ES-I3 (cell line): ENCODE measurements around the gene WDR13.
"Not testable (repeated sequence)": the region's sequence is repeated elsewhere in the genome, so short reads cannot be mapped to it uniquely, and the experiment has no call there.

Experiments
- H3K36me3 ChIP-seq: 2 replicates; pipeline ENCODE4 v1.6.1; 2013; ENCODE audit warnings: mild to moderate bottlenecking, low read length, control low read depth, moderate library complexity; ENCODE audit not compliant: insufficient read depth
- H3K4me1 ChIP-seq: 2 replicates; pipeline ENCODE4 v1.6.1; 2013; ENCODE audit warnings: mild to moderate bottlenecking, control low read depth, low read length; ENCODE audit not compliant: insufficient read depth
- H3K9ac ChIP-seq: 2 replicates; pipeline ENCODE4 v1.6.1; 2013; ENCODE audit warnings: low read depth, mild to moderate bottlenecking, low read length, moderate library complexity
- H3K9me3 ChIP-seq: 2 replicates; pipeline ENCODE4 v1.6.1; 2013; ENCODE audit warnings: mild to moderate bottlenecking, low read length, moderate library complexity; ENCODE audit not compliant: control insufficient read depth, insufficient read depth

Gene WDR13

DNA sequence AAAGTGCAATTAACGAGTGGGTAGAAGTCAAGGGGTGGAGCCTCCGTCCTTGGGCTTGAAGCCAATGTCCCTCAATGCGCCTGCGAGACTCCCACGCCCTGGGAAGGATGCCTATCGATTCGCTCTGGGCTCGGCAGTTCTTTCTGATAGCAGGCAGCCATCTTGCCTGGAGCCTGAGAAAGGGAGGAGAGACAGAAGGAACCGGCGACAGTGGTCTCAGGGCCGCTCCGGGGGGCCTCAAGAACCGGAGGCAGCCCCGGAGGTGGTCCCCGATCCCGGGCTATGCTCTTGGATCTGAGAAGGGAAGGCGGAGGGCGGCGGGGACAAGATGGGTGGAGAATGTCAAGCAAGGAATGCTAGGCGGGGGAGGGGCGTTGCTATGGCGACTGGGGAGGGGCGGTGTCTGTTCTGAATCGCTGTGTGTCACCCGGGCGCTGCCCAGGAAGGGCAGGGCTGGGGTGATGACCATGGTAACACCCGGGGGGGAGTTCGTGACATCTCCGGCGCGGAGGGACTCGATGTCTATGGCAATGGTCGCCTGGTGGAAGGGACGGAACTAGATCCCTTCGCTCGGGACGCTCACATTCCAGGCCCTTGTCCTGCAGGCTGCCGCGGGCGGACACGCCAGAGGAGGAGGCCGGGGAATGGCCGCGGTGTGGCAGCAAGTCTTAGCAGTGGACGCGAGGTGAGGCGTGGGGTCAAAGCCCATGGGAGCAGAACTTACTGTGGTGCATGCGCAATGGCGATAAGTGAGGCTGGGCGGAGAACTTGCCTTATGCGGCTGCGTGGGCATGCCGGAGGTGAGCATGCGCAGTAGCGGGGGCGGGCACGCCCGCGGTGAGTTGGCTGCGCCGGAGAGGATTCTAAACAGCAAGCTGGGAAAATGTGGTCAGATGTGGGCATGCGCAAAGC, at the start of gene WDR13:
TSS of gene WDR13 (plus strand) at position 140 of the 912 bp plus-strand sequence. CDS start at position 645, 505 bp downstream.
- no peaks in the 10 kb centered on the region; the same call in 1 of the 2 replicates for H3K4me1 ChIP-seq
- H3K36me3 ChIP-seq: peaks cover 5% of the 10 kb centered on the region; the same call in 1 of the 2 replicates
- no peaks in the 10 kb centered on the region for H3K9me3 ChIP-seq
- H3K9ac ChIP-seq: peak within 1 kb of the TSS; percentile 92

DNA sequence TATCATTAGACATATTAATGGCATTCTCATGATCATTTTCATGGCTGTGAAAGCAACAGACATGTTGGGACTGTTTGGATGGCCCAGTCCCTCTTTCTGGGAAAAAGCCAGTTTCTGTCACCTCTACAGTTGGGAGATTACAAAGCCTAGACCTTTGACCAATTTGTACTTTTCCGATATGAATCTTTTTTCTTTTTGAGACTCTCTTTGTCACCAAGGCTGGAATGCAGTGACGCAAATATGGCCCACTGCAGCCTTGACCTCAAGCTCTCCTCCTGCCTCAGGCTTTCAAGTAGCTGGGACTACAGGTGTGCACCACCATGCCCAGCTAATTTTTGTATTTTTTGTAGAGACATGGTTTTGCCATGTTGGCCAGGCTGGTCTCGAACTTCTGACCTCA, 48.4 kb upstream of the WDR13 start:
- Histone ChIP-seq H3K9ac (no peak overlapping the region), H3K36me3 (no peaks in the 10 kb centered on the region), H3K9me3 (no peaks in the 10 kb centered on the region), H3K4me1 (no peaks in the 10 kb centered on the region)

DNA sequence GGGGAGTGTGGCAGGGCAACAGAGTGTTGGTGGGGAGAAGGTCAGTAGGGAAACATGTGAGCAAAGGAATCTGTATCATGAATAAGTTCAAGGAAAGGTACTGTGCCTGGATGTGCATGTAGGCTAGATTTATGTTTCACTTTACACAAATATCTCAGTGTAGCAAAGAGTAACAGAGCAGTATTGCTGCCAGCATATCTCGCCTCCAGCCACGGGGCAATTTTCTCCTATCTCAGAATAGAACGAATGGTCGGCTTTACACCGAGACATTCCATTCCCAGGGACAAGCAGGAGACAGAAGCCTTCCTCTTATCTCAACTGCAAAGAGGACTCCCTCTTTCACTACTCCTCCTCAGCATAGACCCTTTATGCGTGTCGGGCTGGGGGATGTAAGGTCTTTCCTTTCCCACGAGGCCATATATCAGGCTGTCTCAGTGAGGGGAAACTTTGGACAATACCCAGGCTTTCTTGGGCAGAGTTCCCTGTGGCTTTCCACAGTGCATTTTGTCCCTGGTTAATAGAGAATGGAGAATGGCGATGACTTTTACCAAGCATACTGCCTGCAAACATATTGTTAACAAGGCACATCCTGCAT, 41.5 kb upstream of the WDR13 start:
- H3K4me1 ChIP-seq, H3K9me3 ChIP-seq, H3K36me3 ChIP-seq, H3K9ac ChIP-seq: not testable (repeated sequence)

DNA sequence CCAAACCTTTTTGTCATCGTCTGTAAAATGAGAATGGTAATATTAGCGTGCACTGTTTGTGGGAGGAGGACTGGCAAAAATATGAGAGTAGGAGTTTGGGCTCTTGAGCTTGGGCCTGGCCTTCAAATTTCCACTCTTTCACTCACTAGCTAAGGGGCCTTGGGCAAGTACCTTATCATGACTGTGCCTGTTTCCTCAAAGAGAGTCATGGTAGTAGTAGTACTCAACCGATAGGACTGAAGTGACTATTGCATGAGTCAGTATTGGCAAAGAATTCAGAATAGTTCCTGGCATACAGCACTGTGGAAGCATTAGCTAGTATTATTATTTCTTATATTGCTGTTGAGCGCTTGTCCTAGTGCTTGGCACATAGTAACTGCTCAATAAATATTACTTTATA, 39.0 kb upstream of the WDR13 start:
- H3K4me1 ChIP-seq: no peaks in the 10 kb centered on the region
- H3K36me3 ChIP-seq: no peaks in the 10 kb centered on the region
- H3K9me3 ChIP-seq: no peaks in the 10 kb centered on the region
- H3K9ac ChIP-seq: no peak overlapping the region

DNA sequence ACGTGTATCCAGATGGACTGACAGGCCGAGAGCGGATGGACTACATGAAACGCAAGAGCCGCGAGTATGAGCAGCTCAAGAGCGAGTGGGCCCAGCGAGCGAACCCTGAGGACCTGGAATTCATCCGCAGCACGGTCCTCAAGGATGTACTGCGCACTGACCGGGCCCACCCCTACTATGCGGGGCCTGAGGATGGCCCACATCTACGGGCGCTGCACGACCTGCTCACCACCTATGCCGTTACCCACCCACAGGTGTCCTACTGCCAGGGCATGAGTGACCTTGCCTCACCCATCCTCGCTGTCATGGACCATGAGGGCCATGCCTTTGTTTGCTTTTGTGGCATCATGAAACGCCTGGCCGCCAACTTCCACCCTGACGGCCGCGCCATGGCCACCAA, 37.7 kb upstream of the WDR13 start:
- no peaks in the 10 kb centered on the region for H3K36me3 ChIP-seq
- no peaks in the 10 kb centered on the region for H3K9me3 ChIP-seq
- no peaks in the 10 kb centered on the region for H3K4me1 ChIP-seq
- no peak overlapping the region for H3K9ac ChIP-seq

DNA sequence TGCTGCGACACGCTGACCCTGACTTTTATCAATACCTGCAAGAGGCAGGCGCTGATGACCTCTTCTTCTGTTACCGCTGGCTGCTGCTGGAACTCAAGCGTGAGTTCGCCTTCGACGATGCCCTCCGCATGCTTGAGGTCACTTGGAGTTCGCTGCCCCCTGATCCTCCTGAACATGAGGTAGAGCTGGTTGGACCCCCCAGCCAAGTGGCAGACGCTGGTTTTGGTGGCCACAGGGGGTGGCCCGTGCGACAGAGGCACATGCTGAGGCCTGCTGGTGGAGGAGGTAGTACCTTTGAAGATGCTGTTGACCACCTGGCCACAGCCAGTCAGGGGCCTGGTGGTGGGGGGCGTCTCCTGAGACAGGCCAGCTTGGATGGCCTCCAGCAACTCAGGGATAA, 37.2 kb upstream of the WDR13 start:
- H3K9ac ChIP-seq: no peak overlapping the region
- H3K36me3 ChIP-seq: no peaks in the 10 kb centered on the region
- no peaks in the 10 kb centered on the region for H3K4me1 ChIP-seq
- H3K9me3 ChIP-seq: no peaks in the 10 kb centered on the region

DNA sequence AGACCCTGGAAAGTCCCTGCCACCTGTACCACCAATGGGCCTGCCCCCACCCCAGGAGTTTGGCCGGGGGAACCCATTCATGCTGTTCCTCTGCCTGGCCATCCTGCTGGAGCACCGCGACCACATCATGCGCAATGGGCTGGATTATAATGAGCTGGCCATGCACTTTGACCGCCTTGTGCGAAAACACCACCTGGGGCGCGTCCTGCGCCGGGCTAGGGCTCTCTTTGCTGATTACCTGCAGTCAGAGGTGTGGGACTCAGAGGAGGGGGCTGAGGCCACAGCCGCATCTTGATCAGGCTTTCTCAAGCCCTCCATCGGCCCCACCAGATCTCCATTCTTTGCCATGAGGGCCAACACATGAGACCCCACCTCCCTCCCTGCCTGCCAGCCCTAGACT, 36.6 kb upstream of the WDR13 start:
- no peaks in the 10 kb centered on the region for H3K9me3 ChIP-seq
- H3K36me3 ChIP-seq: no peaks in the 10 kb centered on the region
- H3K4me1 ChIP-seq: no peaks in the 10 kb centered on the region
- no peak overlapping the region for H3K9ac ChIP-seq

DNA sequence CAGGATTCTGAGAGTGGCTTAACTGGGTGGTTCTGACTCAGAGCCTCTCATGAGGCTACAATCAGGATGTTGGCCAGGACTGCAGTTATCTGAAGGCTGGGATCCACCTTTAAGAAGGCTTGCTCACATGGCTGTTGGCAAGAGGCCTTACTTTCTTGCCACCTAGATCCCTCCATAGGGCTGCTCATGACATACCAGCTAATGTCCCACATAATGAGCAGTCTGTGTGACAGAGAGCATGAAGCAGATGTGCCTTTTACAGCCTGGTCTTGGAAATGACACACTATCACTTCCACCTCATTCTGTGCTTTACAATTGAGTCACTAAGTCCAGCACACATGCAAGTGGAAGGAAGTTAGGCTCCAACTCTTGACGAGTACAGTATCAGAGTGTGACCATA, 27.3 kb upstream of the WDR13 start:
- no peaks in the 10 kb centered on the region for H3K9me3 ChIP-seq
- H3K9ac ChIP-seq: no peak overlapping the region
- H3K4me1 ChIP-seq: no peaks in the 10 kb centered on the region
- H3K36me3 ChIP-seq: peaks cover under 1% of the 10 kb centered on the region; the same call in 1 of the 2 replicates

DNA sequence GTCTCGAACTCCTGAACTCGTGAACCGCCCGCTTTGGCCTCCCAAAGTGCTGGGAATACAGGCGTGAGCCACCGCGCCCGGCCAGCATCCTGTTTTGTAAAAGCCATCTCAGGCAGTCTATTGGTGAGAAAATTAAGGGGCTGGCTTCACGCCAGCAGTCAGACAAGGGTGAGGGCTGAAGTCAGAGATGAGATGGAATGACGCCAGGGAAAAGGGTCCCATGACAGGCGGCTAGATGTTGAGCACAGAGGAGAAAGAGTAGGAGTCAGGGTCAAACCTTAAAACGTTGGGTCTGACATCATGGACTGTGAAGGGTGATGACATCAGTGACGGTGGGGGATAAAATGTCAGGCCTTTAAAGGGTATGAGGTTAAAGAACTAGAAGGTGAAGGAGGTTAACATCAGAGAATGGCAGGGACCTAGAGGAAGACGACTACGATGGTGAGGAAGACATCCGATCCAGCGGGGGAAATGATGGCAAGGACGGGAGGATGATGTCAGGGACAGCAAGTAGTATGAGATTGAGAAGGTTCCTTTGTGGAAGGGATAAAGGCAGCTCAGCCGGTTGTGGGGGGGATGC, 23.5 kb upstream of the WDR13 start:
- Histone ChIP-seq H3K9ac (peak overlapping the region; percentile 98; the same call in 1 of the 2 replicates), H3K9me3 (no peaks in the 10 kb centered on the region), H3K4me1 (peaks cover 3% of the 10 kb centered on the region; the same call in 1 of the 2 replicates), H3K36me3 (peaks cover 17% of the 10 kb centered on the region)

DNA sequence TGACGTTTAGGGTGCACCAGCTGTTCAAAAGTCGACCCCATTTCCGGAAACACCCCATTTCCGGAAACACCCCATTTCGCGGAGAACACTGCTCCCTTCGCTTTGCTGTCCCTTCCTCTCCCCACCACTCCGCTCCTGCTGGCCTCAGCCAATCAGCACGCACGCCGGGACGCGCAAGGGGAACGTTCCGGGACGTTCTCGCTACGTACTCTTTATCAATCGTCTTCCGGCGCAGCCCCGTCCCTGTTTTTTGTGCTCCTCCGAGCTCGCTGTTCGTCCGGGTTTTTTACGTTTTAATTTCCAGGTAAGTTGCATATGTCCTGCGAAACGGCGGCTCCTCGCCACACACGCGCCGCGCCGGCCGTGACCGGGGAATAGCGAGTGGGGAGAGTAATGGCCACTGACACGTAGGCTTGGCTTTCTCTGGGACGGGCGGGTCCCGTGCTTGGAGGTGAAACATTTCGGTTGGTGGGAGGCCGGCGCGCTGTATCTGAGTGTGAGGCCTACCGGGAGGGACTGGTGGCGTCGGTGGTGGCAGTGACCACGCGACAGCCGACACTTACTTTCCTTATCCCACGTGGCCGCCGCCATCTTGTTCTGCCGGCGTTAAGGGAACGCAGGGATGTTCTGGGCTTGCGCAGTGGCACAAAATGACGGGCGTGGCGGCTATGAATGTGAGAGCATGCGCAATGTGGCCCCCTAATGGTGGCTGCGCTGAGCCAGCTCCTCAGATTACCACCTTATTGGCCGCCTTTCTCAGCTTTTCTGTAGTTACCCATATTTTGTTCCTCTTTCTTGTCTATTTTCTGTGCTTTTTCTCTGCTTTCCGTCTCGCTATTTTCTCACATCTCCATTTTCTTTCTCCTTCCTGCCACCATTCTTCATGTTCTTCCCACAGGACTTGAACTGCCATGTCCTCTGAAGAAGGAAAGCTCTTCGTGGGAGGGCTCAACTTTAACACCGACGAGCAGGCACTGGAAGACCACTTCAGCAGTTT, 22.7 kb upstream of the WDR13 start, which contains the start of gene RBM3:
TSS of gene RBM3 (plus strand) at position 215 of the 997 bp plus-strand sequence. CDS start at position 912, 697 bp downstream.
- Histone ChIP-seq H3K36me3 (peaks cover 17% of the 10 kb centered on the region), H3K4me1 (peaks cover 3% of the 10 kb centered on the region; the same call in 1 of the 2 replicates), H3K9me3 (no peaks in the 10 kb centered on the region), H3K9ac (peak within 1 kb of the TSS; percentile 98)

DNA sequence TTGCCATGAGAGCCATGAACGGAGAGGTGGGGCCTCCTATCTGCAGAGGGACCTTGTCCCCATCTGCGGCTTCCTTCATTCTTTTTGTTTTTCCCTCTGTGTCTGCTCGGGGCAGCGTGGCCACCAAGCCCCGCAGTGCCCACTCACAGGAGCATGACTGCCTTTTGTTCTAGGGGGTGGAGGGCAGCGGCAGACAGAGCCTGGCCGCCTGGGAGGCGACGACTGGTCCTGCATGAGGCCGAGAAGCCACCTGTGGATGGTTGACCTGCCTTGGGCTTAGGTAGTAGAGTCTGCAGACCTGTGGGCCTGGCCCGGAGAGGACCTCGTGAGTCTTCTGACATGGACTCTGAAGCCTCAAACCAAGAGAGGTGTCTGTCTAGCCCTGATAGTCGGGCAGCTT, 21.6 kb upstream of the WDR13 start:
- no peaks in the 10 kb centered on the region for H3K9me3 ChIP-seq
- peaks cover 3% of the 10 kb centered on the region; the same call in 1 of the 2 replicates for H3K4me1 ChIP-seq
- H3K9ac ChIP-seq: no peak overlapping the region
- peaks cover 17% of the 10 kb centered on the region for H3K36me3 ChIP-seq

DNA sequence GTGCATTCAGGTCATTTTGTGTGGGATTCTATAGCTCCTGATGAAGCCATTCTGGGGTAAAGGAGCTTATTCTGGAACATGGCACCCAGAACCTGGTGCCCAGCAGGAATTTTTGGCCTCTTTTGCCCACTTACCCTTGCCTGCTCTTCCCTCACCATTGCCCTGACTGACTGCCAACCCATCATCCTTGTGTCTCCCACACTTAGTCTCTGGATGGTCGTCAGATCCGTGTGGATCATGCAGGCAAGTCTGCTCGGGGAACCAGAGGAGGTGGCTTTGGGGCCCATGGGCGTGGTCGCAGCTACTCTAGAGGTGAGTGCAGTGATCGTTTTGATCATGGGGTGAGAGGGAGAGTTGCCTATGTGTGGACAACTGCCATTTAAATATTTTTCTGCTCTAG, 21.2 kb upstream of the WDR13 start:
- no peak overlapping the region for H3K9ac ChIP-seq
- H3K4me1 ChIP-seq: peaks cover 5% of the 10 kb centered on the region; the same call in 1 of the 2 replicates
- no peaks in the 10 kb centered on the region for H3K9me3 ChIP-seq
- peaks cover 17% of the 10 kb centered on the region for H3K36me3 ChIP-seq

DNA sequence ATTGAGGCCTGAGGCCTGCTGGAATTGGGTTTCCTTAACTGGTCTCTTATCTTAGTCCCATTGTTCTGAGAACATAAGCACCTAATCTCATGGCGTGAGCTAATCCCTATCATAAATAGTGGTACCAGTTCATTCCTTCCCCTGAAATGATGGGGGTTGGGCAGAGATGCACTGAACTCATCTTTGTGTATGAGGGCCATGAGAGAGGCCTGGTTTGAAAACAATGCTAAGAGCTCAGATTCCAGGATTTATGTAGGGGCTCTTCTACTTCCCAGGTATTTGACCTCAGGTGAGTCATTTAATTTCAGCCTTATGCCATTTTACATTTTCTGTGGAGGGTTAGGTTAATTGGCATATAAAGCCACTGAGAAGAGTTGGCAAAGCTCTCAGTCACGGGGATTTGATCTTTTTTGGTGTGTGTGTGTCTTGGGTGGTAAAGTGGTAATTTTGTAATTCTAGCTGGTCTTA, 18.6 kb upstream of the WDR13 start:
- Histone ChIP-seq H3K9me3 (no peaks in the 10 kb centered on the region), H3K36me3 (peaks cover 17% of the 10 kb centered on the region), H3K4me1 (peaks cover 9% of the 10 kb centered on the region; the same call in 1 of the 2 replicates), H3K9ac (no peak overlapping the region)
